HEK293 (cell line): ENCODE results near the gene CYB5RL.

Source experiments
- CTCF ChIA-PET: fragments of 350-600 bp; formaldehyde crosslinking; extraction: SDS; loops from one replicate; lab custom pipeline; 2021; ENCODE audit warnings: antibody characterized with exemption; lab: Yijun Ruan, JAX
- POLR2A ChIA-PET: fragments of 300-600 bp; formaldehyde crosslinking; extraction: SDS; loops from one replicate; lab custom pipeline; 2020; ENCODE audit warnings: antibody characterized with exemption, inconsistent platforms; lab: Yijun Ruan, JAX
- H3K27ac ChIP-seq: fragments of 200-500 bp; sonication (Bioruptor generic); 2 replicates; pipeline ENCODE4 v1.5.1; 2014; ENCODE audit warnings: low read depth, low read length, control low read depth, inconsistent platforms; ENCODE audit errors: extremely low read depth
- H3K36me3 ChIP-seq, 2 experiments: fragments of 200-500 bp in 1 of 2; sonication (Bioruptor generic) in 1 of 2; 1 replicate in 1 of 2; 2 replicates in 1 of 2; pipeline ENCODE4 v1.5.1; 2014 to 2017; ENCODE audit warnings: inconsistent platforms in 2 of 2, low read length in 2 of 2; ENCODE audit not compliant: control insufficient read depth in 2 of 2, insufficient read depth in 1 of 2
- H3K4me1 ChIP-seq: fragments of 200-500 bp; sonication (Bioruptor generic); 2 replicates; pipeline ENCODE4 v1.5.1; 2014; ENCODE audit warnings: mild to moderate bottlenecking, low read length, inconsistent platforms; ENCODE audit not compliant: control insufficient read depth, insufficient read depth
- H3K4me3 ChIP-seq: 2 replicates; pipeline ENCODE4 v1.5.1; 2011; ENCODE audit warnings: low read depth, mild to moderate bottlenecking, control low read depth, low read length, moderate library complexity
- H3K9me3 ChIP-seq: fragments of 200-500 bp; sonication (Bioruptor generic); 2 replicates; pipeline ENCODE4 v1.5.1; 2014; ENCODE audit warnings: low read depth, low read length, inconsistent platforms; ENCODE audit not compliant: control insufficient read depth, insufficient read depth
- EGR2 ChIP-seq: fragments of 450-650 bp; formaldehyde crosslinking; IDR thresholded peaks from 2 replicates; pipeline ENCODE4 v1.5.1; 2016; ENCODE audit warnings: low read depth, missing biosample characterization, missing genetic modification characterization
- GFI1B ChIP-seq: fragments of 450-650 bp; formaldehyde crosslinking; IDR thresholded peaks from 2 replicates; pipeline ENCODE4 v1.5.1; 2016; ENCODE audit warnings: missing biosample characterization, missing genetic modification characterization
- MZF1 ChIP-seq: fragments of 450-650 bp; formaldehyde crosslinking; IDR thresholded peaks from 2 replicates; pipeline ENCODE4 v1.5.1; 2017; ENCODE audit warnings: missing biosample characterization, missing genetic modification characterization, borderline replicate concordance
- OVOL3 ChIP-seq: fragments of 450-650 bp; formaldehyde crosslinking; IDR thresholded peaks from 2 replicates; pipeline ENCODE4 v1.5.1; 2016; ENCODE audit warnings: missing biosample characterization, missing genetic modification characterization
- SCRT1 ChIP-seq: fragments of 450-650 bp; formaldehyde crosslinking; IDR thresholded peaks from 2 replicates; pipeline ENCODE4 v1.5.1; 2016; ENCODE audit warnings: missing biosample characterization, missing genetic modification characterization, borderline replicate concordance
- SP3 ChIP-seq: fragments of 450-650 bp; formaldehyde crosslinking; IDR thresholded peaks from 2 replicates; pipeline ENCODE4 v1.5.1; 2016; ENCODE audit warnings: missing biosample characterization, missing genetic modification characterization
- ZNF48 ChIP-seq: fragments of 450-650 bp; formaldehyde crosslinking; IDR thresholded peaks from 2 replicates; pipeline ENCODE4 v1.5.1; 2016; ENCODE audit warnings: missing biosample characterization, missing genetic modification characterization
- ZNF521 ChIP-seq: fragments of 450-650 bp; formaldehyde crosslinking; IDR thresholded peaks from 2 replicates; pipeline ENCODE4 v1.5.1; 2017; ENCODE audit warnings: missing biosample characterization, mild to moderate bottlenecking, missing genetic modification characterization
- ZNF600 ChIP-seq: fragments of 450-650 bp; formaldehyde crosslinking; IDR thresholded peaks from 2 replicates; pipeline ENCODE4 v1.5.1; 2016; ENCODE audit warnings: missing biosample characterization, missing genetic modification characterization
- ZNF660 ChIP-seq: fragments of 450-650 bp; IDR thresholded peaks from 2 replicates; pipeline ENCODE4 v1.5.1; 2018; ENCODE audit warnings: missing biosample characterization, mild to moderate bottlenecking, missing genetic modification characterization
- ZNF837 ChIP-seq: fragments of 450-650 bp; formaldehyde crosslinking; IDR thresholded peaks from 2 replicates; pipeline ENCODE4 v1.5.1; 2016; ENCODE audit warnings: missing biosample characterization, missing genetic modification characterization
- TF ChIP-seq, protein P1 (sequence below): fragments of 450-650 bp; formaldehyde crosslinking; IDR thresholded peaks from 2 replicates; pipeline ENCODE4 v1.5.1; 2016; ENCODE audit warnings: missing biosample characterization, missing genetic modification characterization, borderline replicate concordance
- TF ChIP-seq, protein P2 (sequence below): fragments of 450-650 bp; formaldehyde crosslinking; IDR thresholded peaks from 2 replicates; pipeline ENCODE4 v1.5.1; 2016; ENCODE audit warnings: missing biosample characterization, missing genetic modification characterization
- TF ChIP-seq, protein P3 (sequence below): fragments of 450-650 bp; formaldehyde crosslinking; IDR thresholded peaks from 2 replicates; pipeline ENCODE4 v1.5.1; 2016; ENCODE audit warnings: missing biosample characterization, missing genetic modification characterization
- TF ChIP-seq, protein P4 (sequence below): fragments of 450-650 bp; formaldehyde crosslinking; IDR thresholded peaks from 2 replicates; pipeline ENCODE4 v1.5.1; 2016; ENCODE audit warnings: missing biosample characterization, missing genetic modification characterization
- TF ChIP-seq, protein P5 (sequence below): fragments of 450-650 bp; formaldehyde crosslinking; IDR thresholded peaks from 2 replicates; pipeline ENCODE4 v1.5.1; 2016; ENCODE audit warnings: missing biosample characterization, missing genetic modification characterization

Gene CYB5RL

DNA sequence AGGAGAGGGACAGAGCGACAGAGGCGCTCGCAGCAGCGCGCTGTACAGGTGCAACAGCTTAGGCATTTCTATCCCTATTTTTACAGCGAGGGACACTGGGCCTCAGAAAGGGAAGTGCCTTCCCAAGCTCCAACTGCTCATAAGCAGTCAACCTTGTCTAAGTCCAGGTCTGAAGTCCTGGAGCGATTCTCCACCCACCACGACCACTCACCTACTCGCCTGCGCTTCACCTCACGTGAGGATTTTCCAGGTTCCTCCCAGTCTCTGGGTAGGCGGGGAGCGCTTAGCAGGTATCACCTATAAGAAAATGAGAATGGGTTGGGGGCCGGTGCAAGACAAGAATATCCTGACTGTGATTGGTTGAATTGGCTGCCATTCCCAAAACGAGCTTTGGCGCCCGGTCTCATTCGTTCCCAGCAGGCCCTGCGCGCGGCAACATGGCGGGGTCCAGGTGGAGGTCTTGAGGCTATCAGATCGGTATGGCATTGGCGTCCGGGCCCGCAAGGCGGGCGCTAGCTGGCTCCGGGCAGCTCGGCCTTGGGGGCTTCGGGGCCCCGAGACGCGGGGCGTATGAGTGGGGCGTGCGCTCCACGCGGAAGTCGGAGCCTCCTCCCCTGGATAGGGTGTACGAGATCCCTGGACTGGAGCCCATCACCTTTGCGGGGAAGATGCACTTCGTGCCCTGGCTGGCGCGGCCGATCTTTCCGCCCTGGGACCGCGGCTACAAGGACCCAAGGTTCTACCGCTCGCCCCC is at the start of gene CYB5RL, which contains the start of gene MRPL37 (continued):
- TF ChIP-seq, protein P1, sequence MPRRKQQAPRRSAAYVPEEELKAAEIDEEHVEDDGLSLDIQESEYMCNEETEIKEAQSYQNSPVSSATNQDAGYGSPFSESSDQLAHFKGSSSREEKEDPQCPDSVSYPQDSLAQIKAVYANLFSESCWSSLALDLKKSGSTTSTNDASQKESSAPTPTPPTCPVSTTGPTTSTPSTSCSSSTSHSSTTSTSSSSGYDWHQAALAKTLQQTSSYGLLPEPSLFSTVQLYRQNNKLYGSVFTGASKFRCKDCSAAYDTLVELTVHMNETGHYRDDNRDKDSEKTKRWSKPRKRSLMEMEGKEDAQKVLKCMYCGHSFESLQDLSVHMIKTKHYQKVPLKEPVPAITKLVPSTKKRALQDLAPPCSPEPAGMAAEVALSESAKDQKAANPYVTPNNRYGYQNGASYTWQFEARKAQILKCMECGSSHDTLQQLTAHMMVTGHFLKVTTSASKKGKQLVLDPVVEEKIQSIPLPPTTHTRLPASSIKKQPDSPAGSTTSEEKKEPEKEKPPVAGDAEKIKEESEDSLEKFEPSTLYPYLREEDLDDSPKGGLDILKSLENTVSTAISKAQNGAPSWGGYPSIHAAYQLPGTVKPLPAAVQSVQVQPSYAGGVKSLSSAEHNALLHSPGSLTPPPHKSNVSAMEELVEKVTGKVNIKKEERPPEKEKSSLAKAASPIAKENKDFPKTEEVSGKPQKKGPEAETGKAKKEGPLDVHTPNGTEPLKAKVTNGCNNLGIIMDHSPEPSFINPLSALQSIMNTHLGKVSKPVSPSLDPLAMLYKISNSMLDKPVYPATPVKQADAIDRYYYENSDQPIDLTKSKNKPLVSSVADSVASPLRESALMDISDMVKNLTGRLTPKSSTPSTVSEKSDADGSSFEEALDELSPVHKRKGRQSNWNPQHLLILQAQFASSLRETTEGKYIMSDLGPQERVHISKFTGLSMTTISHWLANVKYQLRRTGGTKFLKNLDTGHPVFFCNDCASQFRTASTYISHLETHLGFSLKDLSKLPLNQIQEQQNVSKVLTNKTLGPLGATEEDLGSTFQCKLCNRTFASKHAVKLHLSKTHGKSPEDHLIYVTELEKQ (tag by site-specific recombination) = no peak
- no peak for TF ChIP-seq SCRT1 (tag by site-specific recombination)
- TF ChIP-seq ZNF521 (tag by site-specific recombination) = no peak
- peak; percentile 77 for TF ChIP-seq SP3 (tag by site-specific recombination)
- TF ChIP-seq, protein P2, sequence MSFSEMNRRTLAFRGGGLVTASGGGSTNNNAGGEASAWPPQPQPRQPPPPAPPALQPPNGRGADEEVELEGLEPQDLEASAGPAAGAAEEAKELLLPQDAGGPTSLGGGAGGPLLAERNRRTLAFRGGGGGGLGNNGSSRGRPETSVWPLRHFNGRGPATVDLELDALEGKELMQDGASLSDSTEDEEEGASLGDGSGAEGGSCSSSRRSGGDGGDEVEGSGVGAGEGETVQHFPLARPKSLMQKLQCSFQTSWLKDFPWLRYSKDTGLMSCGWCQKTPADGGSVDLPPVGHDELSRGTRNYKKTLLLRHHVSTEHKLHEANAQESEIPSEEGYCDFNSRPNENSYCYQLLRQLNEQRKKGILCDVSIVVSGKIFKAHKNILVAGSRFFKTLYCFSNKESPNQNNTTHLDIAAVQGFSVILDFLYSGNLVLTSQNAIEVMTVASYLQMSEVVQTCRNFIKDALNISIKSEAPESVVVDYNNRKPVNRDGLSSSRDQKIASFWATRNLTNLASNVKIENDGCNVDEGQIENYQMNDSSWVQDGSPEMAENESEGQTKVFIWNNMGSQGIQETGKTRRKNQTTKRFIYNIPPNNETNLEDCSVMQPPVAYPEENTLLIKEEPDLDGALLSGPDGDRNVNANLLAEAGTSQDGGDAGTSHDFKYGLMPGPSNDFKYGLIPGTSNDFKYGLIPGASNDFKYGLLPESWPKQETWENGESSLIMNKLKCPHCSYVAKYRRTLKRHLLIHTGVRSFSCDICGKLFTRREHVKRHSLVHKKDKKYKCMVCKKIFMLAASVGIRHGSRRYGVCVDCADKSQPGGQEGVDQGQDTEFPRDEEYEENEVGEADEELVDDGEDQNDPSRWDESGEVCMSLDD (tag by site-specific recombination) = no peak; the same call in 1 of the 2 replicates
- TF ChIP-seq, protein P3, sequence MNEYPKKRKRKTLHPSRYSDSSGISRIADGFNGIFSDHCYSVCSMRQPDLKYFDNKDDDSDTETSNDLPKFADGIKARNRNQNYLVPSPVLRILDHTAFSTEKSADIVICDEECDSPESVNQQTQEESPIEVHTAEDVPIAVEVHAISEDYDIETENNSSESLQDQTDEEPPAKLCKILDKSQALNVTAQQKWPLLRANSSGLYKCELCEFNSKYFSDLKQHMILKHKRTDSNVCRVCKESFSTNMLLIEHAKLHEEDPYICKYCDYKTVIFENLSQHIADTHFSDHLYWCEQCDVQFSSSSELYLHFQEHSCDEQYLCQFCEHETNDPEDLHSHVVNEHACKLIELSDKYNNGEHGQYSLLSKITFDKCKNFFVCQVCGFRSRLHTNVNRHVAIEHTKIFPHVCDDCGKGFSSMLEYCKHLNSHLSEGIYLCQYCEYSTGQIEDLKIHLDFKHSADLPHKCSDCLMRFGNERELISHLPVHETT (tag by site-specific recombination) = no peak
- no peak for TF ChIP-seq MZF1 (tag by site-specific recombination)
- TF ChIP-seq EGR2 (tag by site-specific recombination) = peak; percentile 83
- no peak for TF ChIP-seq ZNF837 (tag by site-specific recombination)
- TF ChIP-seq GFI1B (tag by site-specific recombination) = no peak
- TF ChIP-seq, protein P4, sequence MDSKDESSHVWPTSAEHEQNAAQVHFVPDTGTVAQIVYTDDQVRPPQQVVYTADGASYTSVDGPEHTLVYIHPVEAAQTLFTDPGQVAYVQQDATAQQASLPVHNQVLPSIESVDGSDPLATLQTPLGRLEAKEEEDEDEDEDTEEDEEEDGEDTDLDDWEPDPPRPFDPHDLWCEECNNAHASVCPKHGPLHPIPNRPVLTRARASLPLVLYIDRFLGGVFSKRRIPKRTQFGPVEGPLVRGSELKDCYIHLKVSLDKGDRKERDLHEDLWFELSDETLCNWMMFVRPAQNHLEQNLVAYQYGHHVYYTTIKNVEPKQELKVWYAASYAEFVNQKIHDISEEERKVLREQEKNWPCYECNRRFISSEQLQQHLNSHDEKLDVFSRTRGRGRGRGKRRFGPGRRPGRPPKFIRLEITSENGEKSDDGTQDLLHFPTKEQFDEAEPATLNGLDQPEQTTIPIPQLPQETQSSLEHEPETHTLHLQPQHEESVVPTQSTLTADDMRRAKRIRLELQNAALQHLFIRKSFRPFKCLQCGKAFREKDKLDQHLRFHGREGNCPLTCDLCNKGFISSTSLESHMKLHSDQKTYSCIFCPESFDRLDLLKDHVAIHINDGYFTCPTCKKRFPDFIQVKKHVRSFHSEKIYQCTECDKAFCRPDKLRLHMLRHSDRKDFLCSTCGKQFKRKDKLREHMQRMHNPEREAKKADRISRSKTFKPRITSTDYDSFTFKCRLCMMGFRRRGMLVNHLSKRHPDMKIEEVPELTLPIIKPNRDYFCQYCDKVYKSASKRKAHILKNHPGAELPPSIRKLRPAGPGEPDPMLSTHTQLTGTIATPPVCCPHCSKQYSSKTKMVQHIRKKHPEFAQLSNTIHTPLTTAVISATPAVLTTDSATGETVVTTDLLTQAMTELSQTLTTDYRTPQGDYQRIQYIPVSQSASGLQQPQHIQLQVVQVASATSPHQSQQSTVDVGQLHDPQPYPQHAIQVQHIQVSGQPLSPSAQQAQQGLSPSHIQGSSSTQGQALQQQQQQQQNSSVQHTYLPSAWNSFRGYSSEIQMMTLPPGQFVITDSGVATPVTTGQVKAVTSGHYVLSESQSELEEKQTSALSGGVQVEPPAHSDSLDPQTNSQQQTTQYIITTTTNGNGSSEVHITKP (tag by site-specific recombination) = 0 out of 2 replicates have a peak, but pooled peaks have one; percentile 15
- TF ChIP-seq ZNF48 = no peak
- peak; percentile 74; the same call in 1 of the 2 replicates for TF ChIP-seq ZNF660 (tag by site-specific recombination)
- TF ChIP-seq OVOL3 (tag by site-specific recombination) = no peak

DNA sequence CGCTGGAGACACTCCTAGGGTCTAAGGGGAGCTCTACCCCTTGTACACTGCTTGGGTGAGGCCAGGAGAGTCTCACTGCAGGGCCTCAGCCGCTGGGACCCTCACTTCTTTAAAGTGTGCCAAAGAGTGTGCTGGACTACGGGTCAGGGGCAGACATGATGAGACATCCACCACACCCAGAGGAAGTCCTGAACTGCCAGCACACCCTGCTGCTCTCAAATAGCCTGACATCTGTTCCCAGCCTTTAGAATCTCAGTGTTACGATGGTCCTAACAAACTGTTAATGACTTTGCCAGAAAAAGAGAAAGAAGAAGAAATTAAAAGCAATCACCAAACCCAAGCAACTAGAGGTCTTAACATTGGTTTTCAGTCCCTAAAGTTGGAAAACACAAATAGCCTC is 49.1 kb upstream of the CYB5RL start:
- Histone ChIP-seq H3K27ac (no peak overlapping the region), H3K9me3 (no peaks in the 10 kb centered on the region), H3K4me1 (0 out of 2 replicates have a peak, but pooled peaks cover 2% of the 10 kb centered on the region), H3K36me3 (peaks cover 0 to 40% of the 10 kb centered on the region in 2 experiments; a peak in 1 of 3 replicates), H3K4me3 (no peak overlapping the region)
- TF ChIP-seq ZNF600 (tag by site-specific recombination) = peak; percentile 36; the same call in 1 of the 2 replicates
- TF ChIP-seq, protein P5, sequence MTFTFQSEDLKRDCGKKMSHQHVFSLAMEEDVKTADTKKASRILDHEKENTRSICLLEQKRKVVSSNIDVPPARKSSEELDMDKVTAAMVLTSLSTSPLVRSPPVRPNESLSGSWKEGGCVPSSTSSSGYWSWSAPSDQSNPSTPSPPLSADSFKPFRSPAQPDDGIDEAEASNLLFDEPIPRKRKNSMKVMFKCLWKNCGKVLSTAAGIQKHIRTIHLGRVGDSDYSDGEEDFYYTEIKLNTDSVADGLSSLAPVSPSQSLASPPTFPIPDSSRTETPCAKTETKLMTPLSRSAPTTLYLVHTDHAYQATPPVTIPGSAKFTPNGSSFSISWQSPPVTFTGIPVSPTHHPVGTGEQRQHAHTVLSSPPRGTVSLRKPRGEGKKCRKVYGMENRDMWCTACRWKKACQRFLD = no peak
- POLR2A ChIA-PET = no interaction called here
- CTCF ChIA-PET = no interaction called here
